HG02623 (cell line): ENCODE data around the gene SULT1C3.

ENCODE experiments used
- ATAC-seq: cut with Tn5 transposase; IDR thresholded peaks from one replicate; pipeline ENCODE4 v1.9.1; 2021; ENCODE audit warnings: moderate library complexity; ENCODE audit not compliant: unreplicated experiment

The SULT1C3 gene

GRCh38 chr2:108239786-108240185 is at the start of gene SULT1C3:
Gene SULT1C3 (plus strand): TSS chr2:108239968. CDS start chr2:108247195, 7,227 bp downstream.
- ATAC-seq, result no peak

GRCh38 chr2:108193251-108193650 is 46.5 kb upstream of the SULT1C3 start:
- no peak for ATAC-seq

GRCh38 chr2:108194409-108195132 is 45.2 kb upstream of the SULT1C3 start:
- ATAC-seq, result no peak

- ATAC-seq, result no peak
Observed at GRCh38 chr2:108195133-108195439, 44.7 kb upstream of the SULT1C3 start.

- no peak for ATAC-seq
Observed at GRCh38 chr2:108199726-108200125, 40.0 kb upstream of the SULT1C3 start.

GRCh38 chr2:108200569-108200968 is 39.2 kb upstream of the SULT1C3 start:
- ATAC-seq, result no peak

- no peak for ATAC-seq
Observed at GRCh38 chr2:108212671-108213070, 27.1 kb upstream of the SULT1C3 start.

GRCh38 chr2:108215794-108216211 is 24.0 kb upstream of the SULT1C3 start:
- ATAC-seq, result no peak

GRCh38 chr2:108217211-108217610 is 22.6 kb upstream of the SULT1C3 start:
- ATAC-seq, result no peak

- ATAC-seq, result no peak
Observed at GRCh38 chr2:108219688-108220087, 20.1 kb upstream of the SULT1C3 start.

GRCh38 chr2:108220191-108220590 is 19.6 kb upstream of the SULT1C3 start:
- ATAC-seq, result no peak

- no peak for ATAC-seq
Observed at GRCh38 chr2:108220942-108221541, 18.7 kb upstream of the SULT1C3 start.

GRCh38 chr2:108222261-108222660 is 17.5 kb upstream of the SULT1C3 start:
- ATAC-seq, result no peak

- ATAC-seq, result no peak
Observed at GRCh38 chr2:108223573-108223972, 16.2 kb upstream of the SULT1C3 start.

GRCh38 chr2:108224022-108224421 is 15.7 kb upstream of the SULT1C3 start:
- ATAC-seq, result no peak

GRCh38 chr2:108226564-108226963 is 13.2 kb upstream of the SULT1C3 start:
- ATAC-seq, result no peak

GRCh38 chr2:108228006-108228405 is 11.8 kb upstream of the SULT1C3 start:
- ATAC-seq, result no peak

GRCh38 chr2:108228537-108228936 is 11.2 kb upstream of the SULT1C3 start:
- ATAC-seq, result no peak

- no peak for ATAC-seq
Observed at GRCh38 chr2:108229875-108230274, 9.9 kb upstream of the SULT1C3 start.

- ATAC-seq, result no peak
Observed at GRCh38 chr2:108235577-108235976, 4.2 kb upstream of the SULT1C3 start.

- ATAC-seq, result no peak
Observed at GRCh38 chr2:108236676-108237335, 3.0 kb upstream of the SULT1C3 start.

GRCh38 chr2:108240966-108241365 is 1.2 kb downstream of the SULT1C3 start:
- ATAC-seq, result no peak
